Spleen (tissue), 7 donors: Measurements from ENCODE around the gene LSM2.

Experiments
- CTCF ChIP-seq, 11 experiments: fragments of 200-600 bp in 7 of 11; fragments of 450-650 bp in 4 of 11; sonication (generic) in 4 of 11; IDR thresholded peaks in 8 of 11; conservative IDR thresholded peaks in 3 of 11; 1 replicate in 7 of 11; 2 replicates in 4 of 11; pipeline versions ENCODE4 v1.4.0 to v1.8.0; 2016 to 2021; ENCODE audit warnings: antibody characterized with exemption in 11 of 11, inconsistent platforms in 4 of 11, mild to moderate bottlenecking in 1 of 11
- POLR2AphosphoS5 ChIP-seq, 3 donors: sonication (generic); formaldehyde crosslinking; IDR thresholded peaks; one replicate each; pipeline ENCODE4 v1.5.1; 2017; ENCODE audit warnings: antibody characterized with exemption in 3 of 3
- donor health status: DM: no; HTN: no; CAD: no; lungs with moderate emphysema.
- donor health status: DM: no; HTN: no; CAD: no.
- donor health status: DM: no; HTN: no; CAD: no.

DNA sequence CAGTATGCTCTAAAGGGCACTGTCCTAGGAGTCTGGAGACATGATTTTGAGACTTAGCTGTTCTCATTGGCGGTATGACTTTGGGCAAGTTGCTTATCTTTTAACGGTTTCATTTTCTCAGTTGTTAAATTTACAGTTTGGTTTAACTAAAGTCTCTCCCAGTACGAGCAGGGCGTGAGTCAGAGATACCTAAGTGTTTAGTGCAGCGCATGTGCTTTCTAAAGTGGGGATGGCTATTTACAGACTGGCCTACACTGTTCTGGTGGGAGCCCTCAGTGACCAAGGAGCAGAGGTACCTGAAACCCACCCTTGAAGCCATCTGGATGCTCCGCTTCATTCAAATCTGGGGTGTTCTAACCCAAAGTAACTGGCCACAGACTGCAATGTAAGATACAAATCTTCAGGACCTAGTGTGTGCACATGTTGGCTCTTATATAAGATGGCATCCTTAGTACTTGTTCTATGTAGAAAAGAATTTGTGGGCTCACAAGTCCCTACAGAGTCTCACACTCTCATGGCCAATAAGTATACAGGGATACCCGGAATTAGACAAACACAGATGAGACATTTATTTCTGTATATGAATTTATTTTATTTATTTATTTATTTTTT, 56.2 kb downstream of the LSM2 start:
- TF ChIP-seq CTCF (IDR thresholded peaks at IDR 0.05 in 8 of 11, conservative IDR thresholded peaks at IDR 0.05 in 3 of 11) (no peak), POLR2AphosphoS5 (IDR thresholded peaks at IDR 0.05) (no peak)
